Heart left ventricle (tissue), 13 donors: ENCODE results near the gene DENND1C.

Experiments used
- CTCF ChIP-seq, 12 donors: fragments of 200-600 bp; sonication (generic) in 4 of 12; IDR thresholded peaks; one replicate each; pipeline versions ENCODE4 v1.5.0 to v1.8.0; 2018 to 2022; ENCODE audit warnings: antibody characterized with exemption in 12 of 12, mild to moderate bottlenecking in 5 of 12
- POLR2A ChIP-seq, 2 donors: fragments of 450-650 bp; IDR thresholded peaks; one replicate each; pipeline ENCODE4 v1.6.1; 2017; ENCODE audit warnings: antibody characterized with exemption in 2 of 2, mild to moderate bottlenecking in 2 of 2, moderate library complexity in 2 of 2
- donor health status: ischemic (EF 13 %, LVEDD 7.1; RV severe dilation, severe dysfunction).
- donor health status: DM: no; HTN: yes; CAD: no.
- donor health status: DM: no; HTN: no; CAD: no.
- donor health status: ischemic (EF 25% LVEDD 6.9; RV normal size, moderate dysfunction).
- donor health status: ischemic (EF 25% LVEDD 5.7; RV mildly dilated, moderate dysfunction).
- donor health status: ischemic (EF 35%, LVEDD 5.7; RV mildly dilated, moderate dysfunction).
- donor health status: nonischemic (EF 11% LVEDD 7.7; RV severe dilation, severe dysfunction).
- donor health status: DM: yes; HTN: yes; CAD: no.
- donor health status: PGD.
- donor health status: ischemic (EF 29% LVEDD 5.4; RV normal size, mild dysfunction).
- donor health status: nonischemic (EF 23%, LVEDD 6.1; RV moderate dilation, normal function).

GRCh38 chr19:6457958-6458694 lies 23.5 kb downstream of the DENND1C start:
- no peak for TF ChIP-seq CTCF (IDR thresholded peaks at IDR 0.05)
- TF ChIP-seq POLR2A (IDR thresholded peaks at IDR 0.05), result no peak
